ENCODE results near the gene PSD4.

PSD4 gene

DNA sequence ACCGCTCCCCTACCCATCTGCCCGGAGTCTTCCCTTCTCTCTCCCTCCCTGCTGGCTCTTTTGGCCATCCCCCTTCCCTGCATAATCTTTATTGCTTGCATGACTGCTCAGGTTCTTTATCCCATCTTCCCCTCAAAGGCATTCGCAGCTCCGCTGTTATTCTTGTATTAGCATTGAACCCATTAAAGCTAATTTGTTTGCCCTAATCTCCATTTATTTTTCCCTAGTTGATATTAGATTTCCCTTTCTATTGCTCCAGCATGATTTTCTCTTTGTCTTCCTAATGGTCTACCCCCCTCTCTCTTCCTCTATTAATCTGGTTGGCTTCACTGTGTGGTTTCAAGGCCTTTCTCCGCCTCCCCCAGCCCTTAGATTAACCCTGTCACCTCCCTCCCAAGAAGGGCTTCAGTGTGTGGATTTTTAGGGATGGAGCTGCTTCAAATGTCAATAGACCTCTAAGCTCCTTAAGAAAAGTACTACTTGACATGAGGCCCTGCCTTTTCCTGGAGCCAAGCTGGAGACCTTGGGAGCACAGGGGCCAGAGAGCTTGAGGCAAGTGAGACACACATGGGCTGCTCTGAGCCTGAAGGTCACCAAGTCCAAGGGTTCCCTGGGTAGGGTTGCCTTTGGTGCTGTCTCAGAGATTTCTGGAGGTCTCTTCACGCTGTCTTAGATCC lies 84.8 kb downstream of the PSD4 start:
- no peak for DNase-seq (ENCODE audit: extremely low read depth in 1 of 2, low read depth in 1 of 2)

Data from activated CD8-positive, alpha-beta memory T cell treated with anti-CD3 and anti-CD28 coated beads for 1 hour (primary cell).